IMR-90 (cell line): ENCODE results near the gene WWC2. TPM values are rescaled to one million over a fixed set of nuclear protein-coding genes. Genes with fewer than 3 reads are reported as not detected.

Source experiments
- ATAC-seq: fragments of 200-7000 bp; cut with Tn5 transposase; 2 replicates; pipeline ENCODE4 v1.9.1; 2020; ENCODE audit warnings: low read depth, mild to moderate bottlenecking, moderate library complexity
- BruUV-seq: library from RNA; stranded (reverse); fragments of 400-500 nt; replicated peaks from 2 replicates; lab custom pipeline; 2021; lab: Mats Ljungman, UMichigan
- CTCF ChIA-PET: fragments of 300-600 bp; formaldehyde crosslinking; extraction: SDS; loops from one replicate; lab custom pipeline; 2021; ENCODE audit warnings: antibody characterized with exemption; lab: Yijun Ruan, JAX
- POLR2A ChIA-PET: fragments of 300-600 bp; sonication (Branson Sonifier 250); formaldehyde crosslinking; loops from one replicate; lab custom pipeline; 2022; ENCODE audit warnings: antibody characterized with exemption; ENCODE audit not compliant: unreplicated experiment; lab: Charles Lee
- DNase-seq: peaks from one replicate; pipeline ENCODE4 v3.0.0; 2013
- H2AFZ ChIP-seq: replicated peaks from 2 replicates; pipeline ENCODE3; 2013; ENCODE audit warnings: low read length, mild to moderate bottlenecking; ENCODE audit not compliant: poor library complexity
- H2AK5ac ChIP-seq: 2 replicates; pipeline ENCODE4 v1.6.1; 2013; ENCODE audit warnings: low read depth, low read length, inconsistent platforms
- H2AK9ac ChIP-seq: replicated peaks from 2 replicates; pipeline ENCODE3; 2013; ENCODE audit warnings: mild to moderate bottlenecking, low read depth, low read length, moderate library complexity; ENCODE audit not compliant: poor library complexity
- H2BK120ac ChIP-seq: 2 replicates; pipeline ENCODE4 v1.6.1; 2013; ENCODE audit warnings: low read depth, low read length, inconsistent platforms
- H2BK15ac ChIP-seq: 3 replicates; pipeline ENCODE4 v1.6.1; 2013; ENCODE audit warnings: low read depth, low read length, inconsistent platforms
- H2BK20ac ChIP-seq: 2 replicates; pipeline ENCODE4 v1.6.1; 2013; ENCODE audit warnings: low read depth, mild to moderate bottlenecking, inconsistent platforms, low read length, moderate library complexity
- H2BK5ac ChIP-seq: 2 replicates; pipeline ENCODE4 v1.6.1; 2013; ENCODE audit warnings: mild to moderate bottlenecking, low read depth, low read length, inconsistent platforms; ENCODE audit not compliant: poor library complexity, severe bottlenecking
- H3K14ac ChIP-seq: replicated peaks from 2 replicates; pipeline ENCODE4 v1.6.1; 2013; ENCODE audit warnings: low read depth, low read length, inconsistent platforms
- H3K18ac ChIP-seq: 2 replicates; pipeline ENCODE4 v1.6.1; 2013; ENCODE audit warnings: low read depth, low read length, control low read depth
- H3K23ac ChIP-seq: 2 replicates; pipeline ENCODE4 v1.6.1; 2013; ENCODE audit warnings: low read depth, low read length, inconsistent platforms
- H3K27ac ChIP-seq: 2 replicates; pipeline ENCODE4 v1.5.1; 2013; ENCODE audit warnings: mild to moderate bottlenecking, control low read depth, low read length; ENCODE audit not compliant: insufficient read depth
- H3K27me3 ChIP-seq: 2 replicates; pipeline ENCODE4 v1.6.1; 2013; ENCODE audit warnings: low read length; ENCODE audit not compliant: control insufficient read depth, insufficient read depth
- H3K36me3 ChIP-seq: 2 replicates; pipeline ENCODE4 v1.6.1; 2013; ENCODE audit warnings: low read length, mixed read lengths; ENCODE audit not compliant: control insufficient read depth, insufficient read depth
- H3K4ac ChIP-seq: 2 replicates; pipeline ENCODE4 v1.6.1; 2013; ENCODE audit warnings: low read depth, low read length, inconsistent platforms
- H3K4me1 ChIP-seq: 2 replicates; pipeline ENCODE4 v1.6.1; 2013; ENCODE audit warnings: low read length, mixed read lengths; ENCODE audit not compliant: control insufficient read depth, insufficient read depth
- H3K4me2 ChIP-seq: 2 replicates; pipeline ENCODE4 v1.6.1; 2013; ENCODE audit warnings: low read depth, mild to moderate bottlenecking, control low read depth, low read length, moderate library complexity
- H3K4me3 ChIP-seq: 2 replicates; pipeline ENCODE4 v1.5.1; 2013; ENCODE audit warnings: low read depth, mild to moderate bottlenecking, control low read depth, low read length, moderate library complexity; ENCODE audit not compliant: insufficient read depth
- H3K56ac ChIP-seq: 2 replicates; pipeline ENCODE4 v1.6.1; 2013; ENCODE audit warnings: low read length, inconsistent platforms; ENCODE audit not compliant: insufficient read depth; ENCODE audit errors: extremely low read depth
- H3K79me1 ChIP-seq, 2 experiments: 2 replicates each; pipeline ENCODE4 v1.6.1; 2013; ENCODE audit warnings: low read length in 2 of 2, inconsistent platforms in 1 of 2, low read depth in 1 of 2
- H3K9ac ChIP-seq: 2 replicates; pipeline ENCODE4 v1.6.1; 2013; ENCODE audit warnings: low read depth, low read length, control low read depth
- H3K9me1 ChIP-seq: 2 replicates; pipeline ENCODE4 v1.6.1; 2013; ENCODE audit warnings: low read length, inconsistent platforms; ENCODE audit not compliant: insufficient read depth
- H3K9me3 ChIP-seq: 2 replicates; pipeline ENCODE4 v1.6.1; 2013; ENCODE audit warnings: low read length; ENCODE audit not compliant: control insufficient read depth, insufficient read depth
- H4K20me1 ChIP-seq: 2 replicates; pipeline ENCODE4 v1.6.1; 2013; ENCODE audit warnings: low read length, inconsistent platforms; ENCODE audit not compliant: insufficient read depth
- H4K5ac ChIP-seq: 2 replicates; pipeline ENCODE4 v1.6.1; 2013; ENCODE audit warnings: mild to moderate bottlenecking, low read depth, low read length, control low read depth
- H4K8ac ChIP-seq, 2 experiments: 2 replicates each; pipeline ENCODE4 v1.6.1; 2013; ENCODE audit warnings: low read depth in 2 of 2, low read length in 2 of 2, control low read depth in 1 of 2, inconsistent platforms in 1 of 2
- H4K91ac ChIP-seq: 2 replicates; pipeline ENCODE4 v1.6.1; 2013; ENCODE audit warnings: low read depth, low read length, inconsistent platforms; ENCODE audit not compliant: insufficient read depth
- BHLHE40 ChIP-seq: fragments of 150-350 bp; IDR thresholded peaks from 2 replicates; pipeline ENCODE4 v1.6.1; 2016; ENCODE audit warnings: mild to moderate bottlenecking, low read depth, low read length
- CEBPB ChIP-seq: IDR thresholded peaks from 2 replicates; pipeline ENCODE4 v1.6.1; 2012; ENCODE audit warnings: low read depth, low read length, improper control_type of control experiment
- CHD1 ChIP-seq: IDR thresholded peaks from 2 replicates; pipeline ENCODE4 v1.6.1; 2012; ENCODE audit warnings: low read depth, low read length, improper control_type of control experiment
- ELK1 ChIP-seq: fragments of 150-350 bp; IDR thresholded peaks from 2 replicates; pipeline ENCODE4 v1.6.1; 2016; ENCODE audit warnings: low read depth, mild to moderate bottlenecking, low read length, moderate library complexity, borderline replicate concordance
- FOS ChIP-seq: fragments of 150-350 bp; IDR thresholded peaks from 2 replicates; pipeline ENCODE4 v1.6.1; 2016; ENCODE audit warnings: low read depth, low read length
- MAFK ChIP-seq: IDR thresholded peaks from 2 replicates; pipeline ENCODE4 v1.6.1; 2012; ENCODE audit warnings: low read depth, low read length, improper control_type of control experiment
- MXI1 ChIP-seq: IDR thresholded peaks from 2 replicates; pipeline ENCODE4 v1.6.1; 2012; ENCODE audit warnings: low read depth, mild to moderate bottlenecking, low read length, moderate library complexity, borderline replicate concordance
- NFE2L2 ChIP-seq: fragments of 150-350 bp; IDR thresholded peaks from 2 replicates; pipeline ENCODE4 v1.6.1; 2016; ENCODE audit warnings: low read depth, mild to moderate bottlenecking, low read length
- RAD21 ChIP-seq: IDR thresholded peaks from 2 replicates; pipeline ENCODE4 v1.6.1; 2012; ENCODE audit warnings: low read length, improper control_type of control experiment
- RCOR1 ChIP-seq: IDR thresholded peaks from 2 replicates; pipeline ENCODE4 v1.6.1; 2012; ENCODE audit warnings: mild to moderate bottlenecking, low read length, improper control_type of control experiment; ENCODE audit not compliant: insufficient replicate concordance
- RFX5 ChIP-seq: IDR thresholded peaks from 2 replicates; pipeline ENCODE4 v1.8.0; 2012; ENCODE audit warnings: low read depth, mild to moderate bottlenecking, low read length, moderate library complexity
- SMC3 ChIP-seq: fragments of 150-350 bp; IDR thresholded peaks from 2 replicates; pipeline ENCODE4 v1.6.1; 2016; ENCODE audit warnings: low read depth, mild to moderate bottlenecking, antibody characterized with exemption, low read length, moderate library complexity
- WGBS, 2 experiments: methylation state at CpG; one replicate each; pipeline versions ENCODE4 v1.1.5 to v1.1.7; 2013; ENCODE audit warnings: missing lambda C conversion rate in 2 of 2; ENCODE audit not compliant: insufficient read length in 1 of 2; ENCODE audit errors: extremely low coverage in 2 of 2; 5-methylcytosine and 5-hydroxymethylcytosine counted together
- dilution Hi-C: fragments of 300-500 bp; cut with HindIII; formaldehyde crosslinking; loops from one replicate; pipeline ENCODE4 v1.14.3; 2018; ENCODE audit warnings: low sequenced_read_pairs; ENCODE audit not compliant: unreplicated experiment
- in situ Hi-C: fragments of 300-500 bp; cut with MboI; formaldehyde crosslinking; loops from 3 replicates; pipeline ENCODE4 v1.14.3; 2019; ENCODE audit warnings: low sequenced_read_pairs, inconsistent platforms, mixed read lengths
- intact Hi-C: fragments of 100-400 bp; cut with micrococcal nuclease; formaldehyde crosslinking; loops from 2 replicates; pipeline ENCODE4 v1.10.0; 2022
- polyA plus RNA-seq, 3 experiments: library from polyadenylated mRNA; depleted of rRNA; stranded (reverse); fragments of >200 nt; gene quantifications; 2 replicates each; pipeline ENCODE4 v1.2.3, GENCODE V29; 2012; ENCODE audit warnings: low replicate concordance in 1 of 3
- total RNA-seq: library from RNA; depleted of rRNA; stranded (reverse); fragments of >200 nt; gene quantifications from 2 replicates; pipeline ENCODE4 v1.2.3, GENCODE V29; 2012
- TF ChIP-seq, protein P1 (sequence below): fragments of 150-350 bp; IDR thresholded peaks from 2 replicates; pipeline ENCODE4 v1.6.1; 2017; ENCODE audit warnings: mild to moderate bottlenecking, antibody characterized with exemption, low read length, low read depth
- TF ChIP-seq, protein P2 (sequence below): conservative IDR thresholded peaks from 2 replicates; pipeline ENCODE4 v1.5.1; 2012; ENCODE audit warnings: mild to moderate bottlenecking, low read depth, low read length, improper control_type of control experiment

The WWC2 gene
- total and polyA plus RNA-seq, 2 of the 4 experiments (the other 2 are of a cell fraction): 26.6 to 27.4 TPM

GRCh38 chr4:183254162-183254561 is 155.1 kb downstream of the WWC2 start:
- no peak overlapping the region for H2BK5ac ChIP-seq
- H3K4me1 ChIP-seq: 0 out of 2 replicates have a peak, but pooled peaks cover 3% of the 10 kb centered on the region
- ChIA-PET POLR2A (no interaction called here), CTCF (interaction anchor here (1.4 to 1.9 kb wide), 2 partner anchors 9 to 181 kb away, joined by 4 to 6 read pairs; no protein-coding TSS in a partner anchor)
- no peak overlapping the region for H3K14ac ChIP-seq
- H2BK15ac ChIP-seq: no peak overlapping the region
- dilution Hi-C loops (loop anchor here (25.0 kb wide), 1 partner anchor 342 kb away; the partner anchor contains the start of gene DCTD), intact Hi-C loops (no loop called here), in situ Hi-C loops (loop anchor here (25.0 kb wide), 1 partner anchor 792 kb away; no protein-coding TSS in a partner anchor)
- H3K27me3 ChIP-seq: no peaks in the 10 kb centered on the region
- no peak overlapping the region for H3K18ac ChIP-seq
- no peak overlapping the region for H3K4me2 ChIP-seq
- no peak overlapping the region for H2BK20ac ChIP-seq
- H2AK9ac ChIP-seq: no peak overlapping the region
- WGBS, 2 experiments: 50% methylated on average over 1 of the region's 6 CpGs; no CpG with 5 or more reads in 1 of the 2 experiments
- no peaks in the 10 kb centered on the region for H4K20me1 ChIP-seq
- H2AFZ ChIP-seq: no peak overlapping the region
- H3K27ac ChIP-seq: no peak overlapping the region
- no peak overlapping the region for H3K56ac ChIP-seq
- no peak overlapping the region for H2AK5ac ChIP-seq
- TF ChIP-seq CEBPB (no peak), ELK1 (no peak), RCOR1 (no peak), SMC3 (no peak), NFE2L2 (no peak), RAD21 (no peak), MAFK (no peak), MXI1 (no peak), BHLHE40 (no peak), CHD1 (no peak), FOS (no peak), RFX5 (no peak)
- TF ChIP-seq, protein P1, sequence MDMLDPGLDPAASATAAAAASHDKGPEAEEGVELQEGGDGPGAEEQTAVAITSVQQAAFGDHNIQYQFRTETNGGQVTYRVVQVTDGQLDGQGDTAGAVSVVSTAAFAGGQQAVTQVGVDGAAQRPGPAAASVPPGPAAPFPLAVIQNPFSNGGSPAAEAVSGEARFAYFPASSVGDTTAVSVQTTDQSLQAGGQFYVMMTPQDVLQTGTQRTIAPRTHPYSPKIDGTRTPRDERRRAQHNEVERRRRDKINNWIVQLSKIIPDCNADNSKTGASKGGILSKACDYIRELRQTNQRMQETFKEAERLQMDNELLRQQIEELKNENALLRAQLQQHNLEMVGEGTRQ: no peak
- TF ChIP-seq, protein P2, sequence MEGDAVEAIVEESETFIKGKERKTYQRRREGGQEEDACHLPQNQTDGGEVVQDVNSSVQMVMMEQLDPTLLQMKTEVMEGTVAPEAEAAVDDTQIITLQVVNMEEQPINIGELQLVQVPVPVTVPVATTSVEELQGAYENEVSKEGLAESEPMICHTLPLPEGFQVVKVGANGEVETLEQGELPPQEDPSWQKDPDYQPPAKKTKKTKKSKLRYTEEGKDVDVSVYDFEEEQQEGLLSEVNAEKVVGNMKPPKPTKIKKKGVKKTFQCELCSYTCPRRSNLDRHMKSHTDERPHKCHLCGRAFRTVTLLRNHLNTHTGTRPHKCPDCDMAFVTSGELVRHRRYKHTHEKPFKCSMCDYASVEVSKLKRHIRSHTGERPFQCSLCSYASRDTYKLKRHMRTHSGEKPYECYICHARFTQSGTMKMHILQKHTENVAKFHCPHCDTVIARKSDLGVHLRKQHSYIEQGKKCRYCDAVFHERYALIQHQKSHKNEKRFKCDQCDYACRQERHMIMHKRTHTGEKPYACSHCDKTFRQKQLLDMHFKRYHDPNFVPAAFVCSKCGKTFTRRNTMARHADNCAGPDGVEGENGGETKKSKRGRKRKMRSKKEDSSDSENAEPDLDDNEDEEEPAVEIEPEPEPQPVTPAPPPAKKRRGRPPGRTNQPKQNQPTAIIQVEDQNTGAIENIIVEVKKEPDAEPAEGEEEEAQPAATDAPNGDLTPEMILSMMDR: no peak
- H3K9me1 ChIP-seq: peaks cover 7% of the 10 kb centered on the region; the same call in 1 of the 2 replicates
- H3K9ac ChIP-seq: no peak overlapping the region
- H3K23ac ChIP-seq: no peak overlapping the region
- no peak overlapping the region for H3K4ac ChIP-seq
- H2BK120ac ChIP-seq: no peak overlapping the region
- no TSS peak for BruUV-seq
- H4K91ac ChIP-seq: no peak overlapping the region
- peaks cover 29% of the 10 kb centered on the region for H3K36me3 ChIP-seq
- DNase-seq (no peak), ATAC-seq (no peak)
- H3K79me1 ChIP-seq: peaks cover 0 to 12% of the 10 kb centered on the region in 2 experiments; a peak in 3 of 4 replicates
- no peak overlapping the region for H4K5ac ChIP-seq
- no peak overlapping the region for H3K4me3 ChIP-seq
- no peak overlapping the region for H4K8ac ChIP-seq
- H3K9me3 ChIP-seq: no peaks in the 10 kb centered on the region
